DMS153 treated with DMSO at 0.1 percent for 48 hours (cell line): ENCODE results near the gene KCTD5.

Source experiments
- DNase-seq: peaks from one replicate; lab custom pipeline; 2025; ENCODE audit not compliant: unreplicated experiment; lab: John Stamatoyannopoulos, UW

KCTD5 gene

DNA sequence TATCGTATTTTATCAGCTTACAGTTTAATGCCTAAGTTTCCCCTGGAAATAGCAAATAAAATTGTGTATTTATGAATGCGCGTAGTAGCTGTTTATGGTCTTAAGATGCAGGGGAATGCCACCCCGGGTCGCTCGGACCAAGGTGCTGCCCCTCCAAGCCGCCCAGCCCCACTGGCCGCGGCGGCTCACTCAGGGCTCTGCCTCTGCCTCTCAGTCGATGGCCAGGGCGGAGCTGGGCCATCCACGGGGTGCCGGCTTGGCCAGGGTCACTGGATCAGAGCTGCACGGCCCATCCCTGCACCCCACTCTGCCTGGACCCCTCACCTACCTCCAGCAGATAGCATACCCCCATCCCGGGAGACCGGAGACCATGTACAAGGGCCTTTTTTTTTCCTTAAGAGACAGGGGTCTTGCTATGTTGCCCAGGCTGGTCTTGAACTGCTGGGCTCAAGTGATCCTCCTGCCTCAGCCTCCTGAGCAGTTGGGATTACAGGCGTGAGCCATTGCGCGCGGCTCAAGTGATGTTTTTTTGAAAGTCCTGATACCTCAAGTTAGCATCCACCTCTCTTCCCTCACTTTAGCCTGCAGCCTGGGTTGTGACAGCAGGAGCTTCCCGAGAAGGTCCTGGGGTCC is 26.7 kb downstream of the KCTD5 start:
- no peak for DNase-seq

DNA sequence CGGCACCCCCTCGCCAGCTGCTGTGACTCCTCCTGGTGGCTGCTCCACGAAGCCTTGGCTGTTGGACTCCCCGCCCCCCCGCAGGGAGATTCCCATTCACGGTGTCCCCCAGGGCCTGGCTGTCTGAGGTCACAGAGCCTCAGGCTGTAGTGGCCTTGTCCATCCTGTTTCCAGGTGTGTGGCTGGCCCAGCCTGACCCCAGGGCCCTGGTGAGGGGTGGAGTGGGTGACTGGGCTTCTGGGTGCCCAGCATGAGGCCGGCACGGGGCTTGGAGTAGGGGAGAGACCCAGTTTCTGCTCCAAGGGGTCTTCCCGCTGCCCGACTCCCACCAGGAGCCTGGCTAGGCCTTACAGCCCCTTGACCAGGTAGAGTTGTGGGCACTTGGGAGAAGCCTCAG is 27.3 kb downstream of the KCTD5 start:
- DNase-seq = no peak

DNA sequence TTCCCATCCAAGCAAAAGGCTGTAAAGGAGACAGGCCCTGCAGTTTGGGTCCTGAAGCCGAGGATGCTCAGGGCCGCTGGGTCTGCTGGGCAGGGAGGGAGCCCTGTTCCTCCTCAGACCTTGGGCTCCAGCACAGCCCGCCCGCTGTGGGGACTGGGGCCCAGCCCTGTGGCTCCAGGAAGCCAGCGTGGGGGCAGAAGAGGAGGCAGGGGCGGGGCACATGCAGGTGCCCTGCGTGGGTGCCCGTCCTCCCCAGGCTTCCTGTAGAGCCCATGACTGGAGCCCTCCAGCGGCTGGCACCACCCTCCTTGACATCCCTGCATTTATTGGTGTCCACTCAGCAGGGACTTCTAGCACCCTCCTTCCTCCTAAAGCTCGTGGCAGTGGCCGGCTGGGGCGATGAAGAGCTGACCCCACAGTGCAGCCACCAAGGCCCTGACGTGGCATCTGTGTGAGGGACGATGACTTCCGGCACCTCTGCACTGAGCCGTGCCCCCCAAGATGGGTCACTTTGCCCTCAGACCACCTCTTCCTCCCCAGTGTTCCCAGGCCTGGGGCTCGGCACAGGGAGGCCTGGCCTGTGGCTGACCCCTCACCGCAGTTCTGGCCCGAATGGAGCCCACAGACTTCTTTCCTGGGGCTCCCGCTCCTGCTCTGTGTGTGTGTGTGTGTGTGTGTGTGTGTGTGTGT is 27.8 kb downstream of the KCTD5 start:
- no peak for DNase-seq

DNA sequence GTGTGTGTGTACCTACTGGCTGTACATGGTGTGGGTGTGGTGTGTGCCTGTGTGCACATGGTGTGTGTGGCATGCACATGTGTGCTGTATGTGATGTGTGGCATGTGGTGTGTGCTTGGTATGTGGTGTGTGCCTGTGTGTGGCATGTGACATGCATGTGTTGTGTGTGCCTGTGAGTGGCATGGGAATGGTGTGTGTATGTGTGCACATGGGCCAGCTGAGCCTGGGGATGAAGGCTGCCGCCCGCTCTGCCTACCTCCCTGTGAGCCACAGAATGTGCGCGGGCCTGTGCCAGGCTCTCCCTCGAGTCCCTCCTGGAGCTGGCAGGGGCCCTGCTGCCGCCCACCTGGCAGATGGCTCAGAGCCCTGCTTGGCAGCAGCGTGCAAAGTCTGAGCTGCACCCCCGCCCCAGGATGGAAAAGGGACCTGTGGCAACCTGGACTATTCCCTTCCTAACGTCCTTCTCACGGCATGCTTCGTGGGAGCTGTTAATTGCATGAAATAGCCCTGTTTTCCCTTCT is 28.4 kb downstream of the KCTD5 start:
- DNase-seq = no peak

DNA sequence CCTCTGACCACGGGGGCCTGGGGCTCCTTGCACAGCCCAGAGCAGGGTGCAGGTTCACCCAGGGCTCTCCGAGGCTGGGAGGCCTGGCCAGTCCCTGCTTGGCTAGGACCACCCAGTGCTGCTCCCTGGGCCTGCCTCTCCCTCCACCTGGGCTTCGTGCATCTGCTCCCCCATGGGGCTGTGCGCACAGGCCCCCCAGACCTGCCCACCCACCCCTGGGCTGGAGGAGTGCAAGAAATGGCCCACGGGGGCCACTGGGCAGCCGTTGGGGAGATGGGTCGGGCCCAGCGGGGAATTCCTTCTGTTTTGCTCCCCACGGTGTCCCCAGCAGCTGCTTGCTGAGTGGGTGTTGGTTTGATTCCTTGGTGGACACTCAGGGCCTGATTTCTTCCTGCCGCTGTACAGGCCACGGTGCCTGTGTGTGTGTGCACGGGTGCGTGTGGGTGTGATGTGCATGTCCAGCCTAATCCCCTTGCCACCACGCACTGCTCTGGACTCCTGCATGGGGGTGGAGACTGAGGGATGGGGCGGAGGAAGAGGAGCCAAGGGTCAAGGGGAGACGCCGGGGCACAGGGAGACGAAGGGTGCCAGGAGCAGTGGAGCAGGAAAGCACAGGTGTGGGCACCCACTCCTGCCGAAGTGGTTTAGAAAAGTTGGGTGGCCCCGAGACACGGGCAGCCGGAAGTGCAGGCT is 29.2 kb downstream of the KCTD5 start:
- DNase-seq = no peak

DNA sequence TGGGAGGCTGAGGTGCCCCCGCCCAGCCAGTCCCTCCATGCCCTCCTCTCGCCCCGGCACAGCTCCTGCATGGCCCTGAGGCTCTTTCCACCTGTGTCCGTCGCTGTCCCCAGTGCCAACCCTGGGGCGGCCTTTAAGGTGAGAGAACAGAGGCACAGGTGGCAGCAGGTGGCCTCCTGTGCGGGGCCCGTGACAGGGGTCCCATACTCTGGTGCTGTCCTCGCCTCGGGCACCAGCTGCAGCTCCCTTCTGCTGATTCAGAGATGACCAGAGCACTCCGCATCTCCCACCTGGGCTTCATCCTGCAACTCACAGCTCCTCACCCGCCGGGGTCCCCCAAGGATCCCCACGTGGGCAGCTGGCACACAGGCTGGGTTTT is 29.7 kb downstream of the KCTD5 start:
- DNase-seq = no peak

DNA sequence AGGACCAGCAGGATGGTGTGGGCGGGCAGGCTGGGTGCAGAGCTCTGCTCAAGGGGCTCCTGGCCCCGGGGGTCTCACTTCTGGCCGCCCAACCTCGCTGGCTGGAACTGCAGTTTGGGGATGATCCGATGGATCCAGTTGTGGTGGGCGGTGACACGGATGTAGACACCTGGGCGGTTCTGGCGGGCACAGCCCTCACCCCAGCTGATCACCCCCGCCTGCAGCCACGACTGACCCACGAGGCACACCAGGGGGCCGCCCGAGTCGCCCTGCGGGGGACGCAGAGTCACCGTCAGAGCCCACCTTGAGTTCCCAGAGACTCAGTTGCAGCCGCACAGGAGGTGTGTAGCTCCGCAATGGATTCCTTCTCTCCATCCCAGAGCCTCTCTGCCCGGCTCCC is 30.2 kb downstream of the KCTD5 start:
- DNase-seq = no peak

DNA sequence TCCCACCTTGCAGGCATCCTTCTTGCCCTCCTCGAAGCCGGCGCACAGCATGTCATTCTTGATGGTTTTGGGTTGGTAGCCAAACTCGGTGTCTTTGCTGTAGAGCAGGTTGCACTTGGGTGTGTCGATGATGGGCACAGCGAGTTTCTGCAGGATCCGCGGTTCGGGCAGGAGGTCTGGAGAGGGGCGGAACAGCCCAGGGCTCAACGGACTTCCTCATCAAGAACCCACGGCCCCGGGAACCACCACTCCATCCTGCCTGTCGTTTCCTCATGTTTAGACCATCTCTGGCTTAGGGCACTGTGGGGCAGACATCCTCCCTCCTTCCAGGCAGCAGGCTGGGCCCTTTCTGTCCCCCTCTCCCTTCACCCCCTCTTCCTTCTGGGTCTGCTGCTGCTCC is 31.2 kb downstream of the KCTD5 start:
- DNase-seq = no peak

DNA sequence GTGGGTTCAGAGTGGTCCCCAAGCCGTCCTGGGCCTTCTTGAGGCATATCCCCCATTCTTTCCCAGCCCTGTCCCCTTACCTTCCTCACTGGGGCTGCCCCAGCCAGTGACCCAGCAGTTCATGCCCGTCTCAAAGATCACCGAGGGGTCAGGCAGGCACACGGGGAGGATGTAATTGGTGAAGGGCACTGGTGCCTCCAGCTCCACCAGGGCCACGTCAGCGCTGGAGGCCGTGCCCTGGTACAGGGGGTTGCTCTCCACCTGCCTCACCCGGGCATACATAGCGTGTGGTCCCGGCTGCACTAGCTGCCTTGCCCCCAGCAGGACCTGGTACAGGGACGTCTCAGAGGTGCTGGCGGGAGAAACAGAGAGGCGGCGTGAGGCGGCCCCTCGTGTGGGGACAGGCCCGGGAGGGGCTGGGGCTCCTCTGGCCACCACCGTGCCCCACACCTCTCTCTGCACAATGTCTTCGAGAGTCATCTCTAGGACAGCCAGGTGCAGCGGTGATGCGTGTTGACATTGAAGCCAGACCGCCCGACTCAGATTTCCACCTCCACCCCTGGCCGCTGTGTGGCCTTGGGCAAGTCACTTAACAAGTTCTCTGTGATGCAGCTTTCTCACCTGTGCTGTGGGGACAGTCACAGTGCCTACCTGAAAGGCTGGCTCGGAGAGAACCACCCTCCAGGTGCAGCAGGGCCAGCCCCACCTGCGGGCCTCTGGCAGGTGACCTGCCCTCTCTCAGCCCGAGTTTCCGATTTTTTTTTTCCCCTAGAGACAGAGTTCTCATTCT is 31.9 kb downstream of the KCTD5 start:
- no peak for DNase-seq

DNA sequence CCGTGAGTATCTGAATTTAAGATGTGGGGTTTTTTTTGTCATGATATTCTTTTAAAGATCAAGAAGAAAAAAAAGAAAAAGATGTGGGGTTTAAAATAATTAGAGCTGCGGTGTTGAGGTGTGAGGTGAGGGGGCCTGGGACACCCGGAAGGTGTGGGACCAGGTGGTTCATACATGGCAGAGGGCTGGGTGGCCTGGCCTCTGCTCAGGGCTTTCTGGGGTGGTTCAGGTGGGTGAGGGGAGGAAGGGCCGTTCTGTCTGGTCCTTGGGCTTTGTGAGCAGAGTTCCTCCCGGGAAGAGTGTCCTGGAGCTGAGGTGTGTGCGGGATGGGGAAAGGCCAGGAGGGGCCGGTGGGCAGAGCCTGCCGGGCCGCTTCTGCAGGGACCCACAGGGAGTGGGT is 32.7 kb downstream of the KCTD5 start:
- no peak for DNase-seq

DNA sequence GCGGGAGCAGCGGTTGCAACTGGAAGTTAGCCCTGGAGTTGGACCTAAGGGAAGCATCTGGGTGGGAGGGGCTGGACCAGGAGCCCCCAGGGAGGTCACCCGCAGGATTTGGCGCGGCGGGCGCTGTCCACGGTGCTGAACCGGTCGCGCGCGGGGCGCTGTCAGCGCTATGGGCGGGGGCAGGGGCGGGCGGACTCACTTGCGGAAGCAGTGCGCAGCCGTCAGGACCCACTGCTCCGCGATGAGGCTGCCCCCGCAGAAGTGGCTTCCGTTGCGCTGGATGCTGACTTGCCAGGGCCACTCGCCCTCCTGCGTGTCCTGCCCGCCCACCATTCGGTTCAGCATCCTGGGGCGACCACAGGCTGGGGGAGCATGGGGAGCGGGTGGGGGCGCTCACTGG is 33.2 kb downstream of the KCTD5 start:
- no peak for DNase-seq

DNA sequence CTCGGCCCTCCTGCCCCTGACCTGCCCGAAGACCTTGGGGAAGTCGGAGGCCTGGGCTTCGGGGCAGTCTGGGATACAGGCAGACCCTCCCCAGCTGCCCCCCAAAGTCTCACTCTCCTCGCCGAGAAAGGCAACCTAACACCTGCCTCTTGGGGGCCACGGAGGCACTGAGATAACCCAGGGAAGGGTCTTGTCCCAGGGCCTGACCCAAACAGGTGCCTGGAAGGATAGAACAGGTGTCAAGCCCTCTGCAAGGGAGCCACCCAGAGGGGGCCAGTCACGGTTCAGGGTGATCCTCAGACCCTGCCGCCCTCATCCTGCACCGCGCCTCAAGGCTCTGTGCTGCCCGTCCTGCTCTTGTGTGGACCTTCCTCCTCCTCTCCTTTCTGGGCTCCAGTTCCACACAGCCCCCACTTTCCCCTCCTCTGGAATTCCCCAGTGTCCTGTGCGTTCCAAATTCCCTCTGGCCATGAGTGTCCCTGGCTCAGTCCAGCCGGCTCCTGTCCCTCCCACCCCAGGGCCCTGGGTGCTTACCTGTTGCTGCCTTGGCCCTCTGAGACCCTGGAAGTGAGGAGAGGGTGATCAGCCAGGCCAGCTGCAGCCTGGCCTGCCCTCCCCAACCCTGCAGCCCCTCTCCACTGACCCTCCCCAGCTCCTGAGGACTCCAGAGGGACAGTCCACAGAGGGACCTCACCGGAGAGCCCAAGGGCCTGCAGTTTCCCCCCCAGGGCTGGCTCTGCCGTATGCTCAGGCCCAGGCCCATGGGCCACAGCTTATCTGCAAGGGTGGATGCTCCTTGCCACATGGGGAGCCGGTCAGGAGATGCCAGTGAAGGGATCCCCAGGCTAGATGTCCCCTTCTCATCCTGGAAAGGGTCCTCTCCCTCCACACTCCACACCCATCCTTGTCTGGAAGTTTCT is 33.9 kb downstream of the KCTD5 start:
- no peak for DNase-seq

DNA sequence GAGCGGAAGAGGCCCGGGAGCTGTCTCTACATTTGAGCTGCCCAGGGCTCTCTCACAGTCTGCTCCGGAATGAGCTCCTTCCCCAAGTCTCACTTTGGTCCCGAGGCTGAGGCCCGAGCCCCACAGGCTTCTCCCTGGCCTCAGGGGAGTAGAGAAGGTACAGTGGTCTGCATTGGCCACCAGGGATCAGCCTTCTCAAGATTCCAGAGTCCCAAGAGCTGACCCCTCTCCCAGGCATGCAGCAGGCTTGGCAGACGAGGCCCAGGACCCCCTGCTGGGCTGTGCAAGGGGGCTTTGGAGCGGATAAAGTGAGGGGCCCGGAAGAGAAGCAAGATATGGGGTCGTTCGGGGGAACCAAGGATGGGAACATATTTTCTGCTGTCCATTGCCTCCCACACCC is 34.6 kb downstream of the KCTD5 start:
- no peak for DNase-seq

DNA sequence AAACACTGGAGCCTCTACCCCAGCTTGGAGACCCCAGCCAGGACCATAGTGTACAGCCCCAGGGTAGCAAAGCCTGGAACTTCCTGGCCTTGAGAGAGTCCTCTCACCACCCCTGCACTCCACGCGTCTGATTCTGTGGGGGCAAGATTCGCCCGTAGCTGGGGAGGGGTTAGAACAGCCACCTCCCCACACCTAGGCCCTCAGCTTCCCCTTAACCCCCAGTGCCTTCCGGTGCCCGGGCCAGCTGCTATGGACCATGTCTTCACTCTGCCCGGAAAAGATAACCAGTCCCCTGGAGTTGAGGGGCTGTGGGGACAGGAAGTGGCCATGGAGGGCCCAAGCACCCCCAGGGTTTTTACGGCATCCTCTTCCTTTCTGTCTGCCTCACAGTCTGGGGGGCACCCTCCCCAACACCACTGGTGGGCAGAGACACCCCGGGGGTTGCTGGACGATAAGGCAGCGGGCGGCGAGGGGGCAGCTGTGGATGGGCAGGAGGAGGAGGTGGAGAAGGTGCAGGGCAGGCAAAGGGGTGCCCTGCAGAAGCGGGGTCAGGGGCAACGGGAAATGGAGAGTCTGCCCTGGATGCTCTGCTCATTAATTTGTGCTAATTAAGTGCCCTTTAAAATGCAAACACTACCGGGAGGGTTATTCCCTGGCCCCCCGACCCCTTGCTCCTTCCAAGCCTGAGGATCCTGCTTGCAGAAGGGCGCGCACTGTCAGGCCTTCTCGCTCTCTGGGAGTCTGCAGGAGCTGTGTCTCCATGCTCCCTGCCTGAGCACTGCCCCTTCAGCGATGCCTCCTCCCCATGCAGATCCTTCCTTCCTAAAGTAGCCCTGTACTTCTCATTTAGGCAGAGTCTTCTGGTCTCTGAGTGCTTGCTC is 35.3 kb downstream of the KCTD5 start:
- no peak for DNase-seq

DNA sequence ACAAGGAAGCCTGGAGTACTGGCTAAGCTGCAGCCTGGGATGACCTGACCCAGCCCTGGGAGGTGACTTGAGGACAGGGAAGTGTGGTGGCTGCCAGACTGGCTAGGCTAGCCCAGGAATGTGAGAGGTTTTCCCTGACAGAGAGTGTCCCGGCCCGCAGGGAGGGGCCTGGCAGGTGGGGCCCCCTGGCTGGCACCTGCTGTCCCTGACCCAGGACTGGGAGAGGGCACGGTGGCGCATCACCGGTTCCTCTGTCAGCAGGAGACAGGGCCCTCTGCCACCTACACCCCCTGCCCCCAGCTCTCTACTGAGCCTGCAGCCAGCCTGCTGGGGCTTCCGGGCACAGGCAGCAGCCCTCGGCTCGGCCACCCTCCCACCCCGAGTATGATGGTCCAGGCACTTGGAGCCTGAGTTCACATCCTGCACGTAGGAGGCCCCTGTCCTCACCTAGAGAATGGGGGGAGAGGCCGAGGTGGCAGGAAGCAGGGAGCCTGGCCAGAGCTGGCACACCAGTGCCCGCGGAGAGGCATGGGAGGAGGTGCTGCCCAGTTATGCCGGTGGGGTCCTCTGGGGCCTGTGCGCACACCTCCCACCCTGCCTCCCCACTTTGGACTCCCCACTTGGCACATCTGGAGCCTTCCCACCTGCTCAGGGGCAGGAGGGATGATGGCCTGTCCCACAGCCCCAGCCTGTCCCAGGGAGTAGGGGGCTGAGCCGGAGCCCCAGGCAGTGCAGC is 37.2 kb downstream of the KCTD5 start:
- DNase-seq = no peak

DNA sequence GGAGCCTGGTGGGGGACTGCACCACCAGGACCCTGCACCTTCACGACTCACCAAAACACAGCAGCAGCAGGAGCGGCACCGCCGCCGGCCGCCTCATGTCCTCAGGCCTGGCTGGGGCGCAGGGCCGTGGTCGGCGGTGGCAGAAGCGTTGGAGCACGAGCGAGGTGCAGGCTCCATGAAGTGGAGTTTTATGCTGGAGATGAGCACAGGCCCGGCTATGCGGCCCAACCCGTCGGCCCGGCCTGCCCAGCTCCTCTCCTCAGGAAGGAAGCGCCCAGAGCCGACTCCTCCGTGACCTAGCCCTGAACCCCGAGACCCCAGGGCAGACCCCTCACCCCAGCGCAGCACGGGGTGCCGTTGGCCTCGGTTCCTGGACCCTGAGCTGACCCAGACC is 37.7 kb downstream of the KCTD5 start, which contains the start of gene PRSS27:
PRSS27 (minus strand) TSS at position 161 of the 394 bp plus-strand sequence; CDS start at position 97, 64 bp downstream.
- no peak for DNase-seq

DNA sequence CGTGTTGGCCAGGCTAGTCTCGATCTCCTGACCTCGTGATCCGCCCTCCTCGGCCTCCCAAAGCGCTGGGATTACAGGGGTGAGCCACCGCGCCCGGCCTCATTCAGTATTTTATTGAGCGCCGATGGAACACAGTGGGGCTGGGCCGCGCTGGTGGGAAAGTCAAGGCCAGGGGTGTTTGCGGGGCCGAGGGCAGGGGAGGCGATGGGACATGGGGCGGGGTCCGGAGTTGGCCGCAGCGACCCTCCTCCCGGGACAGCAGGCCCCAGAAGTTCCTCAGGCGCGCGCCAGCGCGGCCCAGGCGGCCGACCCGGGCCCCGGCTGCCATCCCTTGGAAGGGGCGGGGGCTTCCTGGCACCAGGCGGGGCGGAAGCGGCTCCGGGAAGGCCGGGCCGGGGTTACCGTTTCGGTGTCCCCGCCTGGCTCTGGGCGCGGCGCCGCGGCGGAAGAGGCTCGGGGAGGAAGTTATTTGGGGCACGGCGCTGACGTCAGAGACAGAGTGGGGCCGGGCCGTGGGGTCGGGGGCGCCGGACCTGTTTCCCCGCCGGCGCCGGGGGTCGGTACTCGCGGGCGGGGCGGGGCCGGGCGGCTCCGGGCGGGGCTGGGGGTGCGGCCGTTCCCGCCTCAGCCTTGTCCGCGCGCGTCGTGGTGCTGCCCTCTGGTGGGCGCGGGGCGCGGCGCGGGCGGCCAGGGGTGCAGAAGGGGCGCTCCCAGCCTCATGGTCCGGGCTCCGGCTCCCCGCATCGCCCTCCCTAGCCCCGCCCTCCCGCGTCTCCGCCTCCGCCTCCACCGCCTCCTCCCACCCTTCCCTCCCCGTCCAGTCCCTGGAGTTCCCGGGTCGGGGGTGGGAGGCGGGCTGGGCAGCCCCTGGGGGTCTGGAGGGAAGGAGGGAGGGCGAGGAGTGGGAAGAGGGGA is 38.7 kb downstream of the KCTD5 start:
- DNase-seq = peak; percentile 58
